D721Med (cell line): ENCODE data around the gene DAB2IP.

Source experiments
- DNase-seq: peaks from one replicate; pipeline ENCODE4 v3.0.0; 2011; ENCODE audit warnings: low spot score; ENCODE audit not compliant: insufficient read length
- FAIRE-seq: peaks from 2 replicates; lab custom pipeline; 2011; peaks lifted over from hg19 to GRCh38; lab: Jason Lieb, UNC
- CTCF ChIP-seq: IDR thresholded peaks from 2 replicates; pipeline ENCODE4 v1.5.1; 2012; ENCODE audit warnings: mild to moderate bottlenecking, control low read depth; ENCODE audit not compliant: insufficient read depth; ENCODE audit errors: missing control alignments

Gene DAB2IP

DNA sequence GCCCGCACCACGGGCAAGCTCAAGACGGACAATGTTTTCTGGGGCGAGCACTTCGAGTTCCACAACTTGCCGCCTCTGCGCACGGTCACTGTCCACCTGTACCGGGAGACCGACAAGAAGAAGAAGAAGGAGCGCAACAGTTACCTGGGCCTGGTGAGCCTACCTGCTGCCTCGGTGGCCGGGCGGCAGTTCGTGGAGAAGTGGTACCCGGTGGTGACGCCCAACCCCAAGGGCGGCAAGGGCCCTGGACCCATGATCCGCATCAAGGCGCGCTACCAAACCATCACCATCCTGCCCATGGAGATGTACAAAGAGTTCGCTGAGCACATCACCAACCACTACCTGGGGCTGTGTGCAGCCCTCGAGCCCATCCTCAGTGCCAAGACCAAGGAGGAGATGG, 108.6 kb downstream of the DAB2IP start:
- no peak for DNase-seq
- no peak for FAIRE-seq
- TF ChIP-seq CTCF: no peak

DNA sequence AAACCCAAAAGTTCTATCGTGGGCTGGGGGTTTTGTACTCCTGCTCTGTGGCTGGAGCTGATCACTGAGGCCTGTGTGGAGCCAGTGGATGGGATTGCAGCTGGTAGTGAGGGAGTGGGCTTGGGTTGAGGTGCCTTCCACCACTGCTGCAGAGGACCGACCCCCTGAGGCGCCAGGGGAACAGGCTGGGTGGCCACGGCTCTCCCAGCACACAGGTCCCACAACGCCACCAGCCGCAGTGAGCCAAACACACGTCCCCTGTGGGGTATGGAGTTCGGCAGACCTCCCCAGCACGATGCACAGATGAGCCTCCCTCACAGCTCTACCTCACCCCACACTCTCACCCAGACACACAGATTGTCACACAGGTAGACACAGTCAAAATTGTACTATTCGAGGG, 109.1 kb downstream of the DAB2IP start:
- FAIRE-seq (no peak), DNase-seq (no peak)
- TF ChIP-seq CTCF: no peak

- no peak for FAIRE-seq
- no peak for DNase-seq
- no peak for TF ChIP-seq CTCF
Observed at GRCh38 chr9:121763131-121763530, 111.7 kb downstream of the DAB2IP start.

DNA sequence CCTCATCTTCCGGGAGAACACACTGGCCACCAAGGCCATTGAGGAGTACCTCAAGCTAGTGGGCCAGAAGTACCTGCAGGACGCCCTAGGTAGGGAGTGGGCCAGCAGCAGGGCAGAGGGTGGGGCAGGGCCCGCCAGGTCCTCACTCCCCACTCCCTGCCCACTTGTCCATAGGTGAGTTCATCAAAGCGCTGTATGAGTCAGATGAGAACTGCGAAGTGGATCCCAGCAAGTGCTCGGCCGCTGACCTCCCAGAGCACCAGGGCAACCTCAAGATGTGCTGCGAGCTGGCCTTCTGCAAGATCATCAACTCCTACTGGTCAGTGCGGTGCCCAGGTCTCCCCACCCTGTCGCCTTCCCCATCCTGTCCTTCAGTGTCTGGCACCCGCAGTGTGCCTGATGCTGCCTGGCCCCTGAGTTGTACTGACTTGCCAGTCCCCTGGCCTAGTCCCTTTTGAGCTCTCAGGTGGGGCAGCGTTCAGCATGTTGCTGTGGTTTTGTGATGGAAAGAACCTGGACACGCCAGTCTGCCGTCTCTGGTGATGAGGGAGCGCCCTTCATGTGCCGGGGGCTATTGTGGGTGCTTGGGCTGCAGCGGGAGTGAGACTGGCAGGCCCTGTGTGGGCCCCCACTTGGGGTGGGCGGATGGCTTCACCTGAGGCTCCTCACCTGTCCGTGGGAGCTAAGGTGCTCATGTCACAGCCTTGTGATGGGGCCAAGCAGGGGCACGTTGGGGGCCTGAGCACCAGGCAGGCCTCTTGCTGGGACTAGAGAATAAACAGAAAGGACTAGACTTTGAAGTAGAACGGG, 112.3 kb downstream of the DAB2IP start:
- no peak for TF ChIP-seq CTCF
- FAIRE-seq (no peak), DNase-seq (no peak)

DNA sequence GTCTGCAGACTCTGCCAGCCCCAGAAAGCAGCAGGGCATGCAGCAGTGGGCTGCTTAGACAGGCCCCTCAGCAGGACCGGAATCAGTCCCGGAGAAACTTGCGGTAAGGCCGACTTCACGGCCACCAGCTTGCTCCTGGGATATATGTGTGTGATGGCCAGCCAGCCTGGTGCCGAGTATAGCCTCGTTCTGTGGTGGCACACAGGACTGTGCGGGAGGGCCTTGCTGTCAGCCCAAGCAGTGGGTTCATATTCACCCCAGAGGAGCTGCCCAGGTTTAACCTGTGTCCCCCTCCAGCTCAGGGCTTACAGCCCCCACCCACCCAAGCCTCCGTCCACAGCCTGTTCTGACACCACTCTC, 112.9 kb downstream of the DAB2IP start:
- no peak for TF ChIP-seq CTCF
- DNase-seq (no peak), FAIRE-seq (no peak)

- no peak for DNase-seq
- FAIRE-seq: no peak
- no peak for TF ChIP-seq CTCF
Observed at GRCh38 chr9:121765021-121765950, 113.9 kb downstream of the DAB2IP start.
